Measurements from ENCODE around the gene GATA3. TPM values are rescaled to one million over a fixed set of nuclear protein-coding genes. Genes with fewer than 3 reads are reported as not detected.
A peak's percentile ranks its signal among the peaks of the same experiment; 100 is the strongest.
"Not testable (repeated sequence)": the region's sequence is repeated elsewhere in the genome, so short reads cannot be mapped to it uniquely, and the experiment has no call there.

The GATA3 gene
- total and polyA plus RNA-seq, 9 donors, result 0.11 to 9.8 (median 0.33) TPM

DNA sequence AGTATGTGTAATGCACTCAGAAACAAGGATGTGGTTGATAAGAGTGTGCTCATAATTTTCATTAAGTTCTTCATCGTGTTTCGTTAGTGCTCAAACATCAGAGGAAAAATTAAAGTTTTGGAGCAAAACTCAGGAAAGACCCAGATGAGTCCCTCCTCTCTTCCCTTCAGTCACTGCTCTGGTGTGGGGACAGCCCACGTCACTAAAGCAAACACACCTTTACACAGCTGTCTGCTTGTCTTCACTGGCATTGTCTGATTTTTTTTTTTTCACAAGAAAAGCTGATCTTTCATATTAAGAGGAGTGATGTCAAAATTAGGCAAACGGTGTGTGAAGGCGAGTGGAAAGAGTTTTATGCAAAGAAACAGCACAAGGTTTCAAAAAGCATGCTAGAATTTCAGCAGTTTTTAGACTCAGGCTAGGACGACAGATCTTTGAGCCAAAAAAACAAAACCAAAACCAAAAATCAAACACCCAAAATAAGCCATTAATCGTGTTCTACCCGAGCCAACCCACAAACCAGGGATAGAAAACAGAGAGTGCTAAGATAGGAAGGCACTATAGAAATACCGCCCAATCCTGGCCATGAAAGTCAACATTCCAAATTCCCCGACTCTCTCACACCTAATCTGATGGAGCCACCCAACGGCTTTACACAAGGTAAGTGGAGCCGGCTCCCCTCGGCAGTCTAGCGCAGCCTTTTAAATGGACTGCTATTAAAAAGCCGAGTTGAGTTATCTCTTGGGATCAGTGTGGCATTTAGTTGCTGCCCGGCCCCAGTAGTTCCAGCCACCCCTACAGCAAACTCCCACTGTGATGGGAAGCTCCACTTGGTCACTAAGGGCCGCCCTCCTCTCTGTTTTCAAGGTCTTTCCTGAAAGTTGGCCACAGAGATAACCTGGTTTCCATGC lies 27.9 kb upstream of the GATA3 start:
- Histone ChIP-seq H3K4me3 (ENCODE audit: low read length) (no peak overlapping the region), H3K36me3 (ENCODE audit: control insufficient read depth, insufficient read depth, low read length) (no peaks in the 10 kb centered on the region), H3K9me3 (replicated peaks; ENCODE audit: control insufficient read depth, low read depth, low read length) (no peaks in the 10 kb centered on the region), H3K27ac (ENCODE audit: low read length) (no peak overlapping the region), H3K27me3 (ENCODE audit: control insufficient read depth, insufficient read depth, low read length) (peaks cover 40% of the 10 kb centered on the region), H3K4me1 (ENCODE audit: control insufficient read depth, insufficient read depth, low read length) (no peaks in the 10 kb centered on the region)
- 40% methylated on average over 2 of the region's 17 CpGs for WGBS (ENCODE audit: insufficient coverage)
- DNase-seq, result no peak

DNA sequence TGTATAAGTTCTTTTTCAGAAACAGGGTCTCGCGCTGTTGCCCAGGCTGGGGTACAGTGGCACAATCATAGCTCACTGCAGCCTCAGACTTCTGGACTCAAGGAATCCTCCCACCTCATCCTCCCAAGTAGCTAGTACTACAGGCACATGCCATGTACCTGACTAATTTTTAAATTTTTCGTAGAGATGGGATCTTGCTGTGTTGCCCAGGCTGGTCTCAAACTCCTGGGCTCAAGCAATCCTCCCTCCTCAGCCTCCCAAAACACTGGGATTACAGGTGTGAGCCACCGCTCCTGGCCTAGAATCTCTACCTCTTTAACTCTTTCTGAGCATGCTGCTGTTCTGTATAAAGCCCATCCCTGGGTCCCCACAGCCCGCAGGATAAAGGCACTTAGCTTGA lies 23.3 kb upstream of the GATA3 start:
- not testable (repeated sequence) for H3K27ac ChIP-seq (ENCODE audit: low read length); H3K9me3 ChIP-seq (replicated peaks; ENCODE audit: control insufficient read depth, low read depth, low read length); H3K36me3 ChIP-seq (ENCODE audit: control insufficient read depth, insufficient read depth, low read length); DNase-seq; H3K4me3 ChIP-seq (ENCODE audit: low read length)
- Histone ChIP-seq H3K4me1 (ENCODE audit: control insufficient read depth, insufficient read depth, low read length) (peaks cover 23% of the 10 kb centered on the region), H3K27me3 (ENCODE audit: control insufficient read depth, insufficient read depth, low read length) (peaks cover 72% of the 10 kb centered on the region)
- WGBS (ENCODE audit: insufficient coverage), result 79% methylated on average over 4 of the region's 5 CpGs

DNA sequence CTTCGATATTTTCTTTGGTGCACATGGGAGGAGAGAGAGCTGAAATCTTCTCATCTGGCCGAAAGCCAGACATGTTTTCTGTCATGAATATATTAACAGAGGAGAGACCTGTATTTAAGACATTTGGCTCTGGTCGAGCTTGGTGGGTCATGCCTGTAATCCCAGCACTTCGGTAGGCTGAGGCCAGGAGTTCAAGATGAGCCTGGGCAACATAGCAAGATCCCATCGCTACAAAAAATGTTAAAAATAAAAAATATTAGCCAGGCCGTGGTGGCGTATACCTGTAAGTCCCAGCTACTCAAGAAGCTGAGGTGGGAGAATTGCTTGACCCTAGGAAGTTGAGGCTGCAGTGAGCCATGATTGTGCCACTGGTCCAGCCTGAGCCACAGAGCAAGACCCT lies 21.9 kb upstream of the GATA3 start:
- WGBS (ENCODE audit: insufficient coverage), result 72% methylated on average over 4 of the region's 7 CpGs
- Histone ChIP-seq H3K27ac (ENCODE audit: low read length) (no peak overlapping the region), H3K27me3 (ENCODE audit: control insufficient read depth, insufficient read depth, low read length) (peaks cover 75% of the 10 kb centered on the region), H3K4me3 (ENCODE audit: low read length) (no peak overlapping the region), H3K36me3 (ENCODE audit: control insufficient read depth, insufficient read depth, low read length) (no peaks in the 10 kb centered on the region), H3K4me1 (ENCODE audit: control insufficient read depth, insufficient read depth, low read length) (peaks cover 27% of the 10 kb centered on the region), H3K9me3 (replicated peaks; ENCODE audit: control insufficient read depth, low read depth, low read length) (no peaks in the 10 kb centered on the region)
- no peak for DNase-seq

DNA sequence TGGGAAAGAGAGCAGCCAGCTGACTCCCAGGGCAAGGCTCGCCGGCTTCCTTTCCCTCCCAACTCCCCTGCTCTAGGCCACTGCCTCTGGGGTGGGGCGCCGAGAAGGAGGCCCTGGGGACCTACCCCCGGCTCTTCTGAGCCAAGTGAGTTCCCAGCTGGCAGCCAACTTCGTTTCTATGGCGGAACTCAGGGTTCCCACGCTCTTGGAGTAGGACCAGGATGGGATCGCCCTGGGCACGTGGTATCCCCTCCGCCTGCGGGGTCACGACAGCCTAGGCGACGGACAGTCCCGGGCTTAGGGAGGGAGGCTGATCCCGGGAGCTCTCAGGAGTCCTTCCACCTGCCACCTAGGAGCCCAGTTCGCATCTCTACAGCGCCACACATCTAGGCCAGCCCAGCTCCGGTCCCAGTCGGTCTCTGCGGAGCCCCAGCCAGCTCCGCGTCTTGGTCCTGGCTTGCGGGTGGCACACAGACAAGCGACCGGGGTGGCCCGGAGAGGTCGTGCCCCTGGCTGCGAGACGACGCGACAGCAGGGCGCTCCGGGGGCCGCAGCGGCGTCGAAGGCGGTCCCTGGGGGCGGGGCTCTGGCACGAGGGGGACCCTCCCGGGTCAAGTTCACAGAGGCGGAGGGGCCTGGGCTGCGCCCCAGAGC lies 20.5 kb upstream of the GATA3 start:
- no peak for DNase-seq
- Histone ChIP-seq H3K9me3 (replicated peaks; ENCODE audit: control insufficient read depth, low read depth, low read length) (no peaks in the 10 kb centered on the region), H3K27ac (ENCODE audit: low read length) (no peak overlapping the region), H3K27me3 (ENCODE audit: control insufficient read depth, insufficient read depth, low read length) (peaks cover 86% of the 10 kb centered on the region), H3K4me1 (ENCODE audit: control insufficient read depth, insufficient read depth, low read length) (peaks cover 27% of the 10 kb centered on the region), H3K36me3 (ENCODE audit: control insufficient read depth, insufficient read depth, low read length) (no peaks in the 10 kb centered on the region), H3K4me3 (ENCODE audit: low read length) (no peak overlapping the region)
- 2% methylated on average over 43 of the region's 45 CpGs for WGBS (ENCODE audit: insufficient coverage)

DNA sequence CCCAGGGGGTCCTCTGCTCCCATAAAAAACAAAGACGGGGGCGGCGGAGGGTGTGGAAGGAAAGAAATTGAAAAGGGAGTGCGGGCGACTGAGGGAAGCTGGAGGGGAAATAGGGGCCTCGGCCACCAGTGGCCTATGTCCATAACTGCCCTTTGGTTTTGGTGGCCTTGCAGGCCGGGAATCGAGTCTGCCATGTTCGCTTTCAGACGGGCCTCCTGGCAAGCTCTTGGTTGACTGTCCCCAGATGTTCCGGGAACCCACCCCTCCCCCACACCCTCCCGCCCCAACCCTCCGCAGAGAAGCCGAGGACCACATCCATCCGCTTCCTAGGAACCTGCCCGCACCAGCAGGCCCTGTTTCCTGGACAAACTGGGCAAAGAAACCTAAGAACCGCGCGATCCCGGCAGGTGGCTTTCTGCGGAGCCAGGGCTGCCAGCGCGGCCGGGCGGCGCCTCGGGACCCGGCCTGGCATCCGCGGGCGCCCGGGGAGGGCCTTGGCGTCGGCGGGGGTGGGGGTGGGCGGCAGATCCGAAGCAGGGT lies 20.0 kb upstream of the GATA3 start:
- H3K27me3 ChIP-seq (ENCODE audit: control insufficient read depth, insufficient read depth, low read length), result peaks cover 92% of the 10 kb centered on the region
- no peaks in the 10 kb centered on the region for H3K36me3 ChIP-seq (ENCODE audit: control insufficient read depth, insufficient read depth, low read length)
- no peak for DNase-seq
- WGBS (ENCODE audit: insufficient coverage), result 2% methylated on average over 37 of the region's 37 CpGs
- H3K27ac ChIP-seq (ENCODE audit: low read length), result no peak overlapping the region
- peaks cover 27% of the 10 kb centered on the region for H3K4me1 ChIP-seq (ENCODE audit: control insufficient read depth, insufficient read depth, low read length)
- no peak overlapping the region for H3K4me3 ChIP-seq (ENCODE audit: low read length)
- H3K9me3 ChIP-seq (replicated peaks; ENCODE audit: control insufficient read depth, low read depth, low read length), result no peaks in the 10 kb centered on the region

DNA sequence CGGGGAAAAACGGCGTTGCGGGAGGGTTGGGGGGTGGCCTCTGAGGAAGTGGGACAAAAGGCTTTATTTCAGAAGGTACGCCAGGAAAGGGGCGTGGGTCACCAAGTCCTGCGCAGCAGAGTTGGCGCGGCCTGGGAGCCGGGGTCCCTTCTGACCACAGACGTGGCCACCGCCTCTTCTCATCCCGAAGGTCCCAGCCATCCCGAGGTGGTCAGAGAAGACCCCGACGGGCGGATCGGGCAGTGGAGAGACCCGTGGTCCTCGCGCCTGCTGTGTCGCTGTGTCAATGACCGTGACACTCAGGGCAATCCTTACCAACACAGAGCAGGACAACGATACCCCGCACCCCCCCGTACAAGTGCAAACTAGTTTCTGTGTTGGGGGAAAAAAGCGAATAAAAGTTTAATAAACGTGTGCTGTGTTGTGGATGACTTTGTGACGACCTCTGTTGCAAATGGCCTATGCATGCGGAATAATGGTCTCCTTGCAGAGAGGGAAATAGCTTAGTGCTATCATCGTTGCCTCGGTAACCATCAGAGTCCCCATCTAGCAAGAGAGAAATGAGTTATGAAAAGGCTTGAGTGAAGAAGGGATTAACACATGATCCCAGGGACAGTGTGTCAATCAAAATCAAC lies 19.4 kb upstream of the GATA3 start:
- H3K9me3 ChIP-seq (replicated peaks; ENCODE audit: control insufficient read depth, low read depth, low read length), result no peaks in the 10 kb centered on the region
- H3K4me1 ChIP-seq (ENCODE audit: control insufficient read depth, insufficient read depth, low read length), result peaks cover 27% of the 10 kb centered on the region
- no peak overlapping the region for H3K27ac ChIP-seq (ENCODE audit: low read length)
- DNase-seq, result peak; percentile 40
- H3K36me3 ChIP-seq (ENCODE audit: control insufficient read depth, insufficient read depth, low read length), result no peaks in the 10 kb centered on the region
- peaks cover 96% of the 10 kb centered on the region for H3K27me3 ChIP-seq (ENCODE audit: control insufficient read depth, insufficient read depth, low read length)
- WGBS (ENCODE audit: insufficient coverage), result 1% methylated on average over 21 of the region's 32 CpGs
- no peak overlapping the region for H3K4me3 ChIP-seq (ENCODE audit: low read length)

DNA sequence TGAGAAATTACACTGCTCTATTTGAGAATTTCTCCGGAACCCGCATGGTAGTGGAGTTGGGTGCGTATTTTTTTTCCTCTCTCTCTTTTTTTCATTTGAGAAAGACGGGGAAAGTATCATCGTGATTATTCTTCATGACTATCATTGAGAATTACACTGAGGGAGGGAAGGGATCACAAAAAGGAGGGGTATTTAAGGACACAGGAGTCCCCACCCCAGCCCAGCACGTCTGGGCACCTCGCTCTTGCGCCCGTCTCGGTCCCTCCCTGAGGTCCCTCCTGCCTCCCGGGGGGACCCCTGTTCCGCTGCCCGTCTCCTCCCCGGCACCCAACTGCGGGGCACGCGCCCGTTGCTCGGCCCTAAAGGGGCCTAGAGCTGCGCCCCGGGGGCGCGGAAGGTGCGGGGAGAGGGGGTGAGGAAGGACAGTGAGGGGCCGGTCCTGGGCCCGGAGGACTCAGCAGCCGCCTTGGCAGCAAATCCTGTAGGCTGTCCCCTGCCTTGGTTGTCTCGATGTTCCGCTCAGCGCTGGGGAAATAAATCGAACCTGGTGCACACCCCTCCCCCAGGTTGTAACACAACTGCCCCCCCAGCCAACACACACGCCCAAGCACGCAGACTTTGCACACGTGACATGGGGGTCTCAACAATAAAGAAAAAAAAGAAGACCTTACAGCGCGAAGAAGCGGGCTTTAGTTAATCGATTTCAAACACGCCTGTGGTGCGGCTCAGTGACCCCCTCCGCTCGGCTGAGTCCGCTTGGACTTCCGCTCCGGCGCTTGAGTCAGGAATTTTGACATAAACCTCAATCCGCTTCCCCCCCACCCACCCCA lies 18.6 kb upstream of the GATA3 start:
- Histone ChIP-seq H3K4me1 (ENCODE audit: control insufficient read depth, insufficient read depth, low read length) (peaks cover 27% of the 10 kb centered on the region), H3K27ac (ENCODE audit: low read length) (no peak overlapping the region), H3K4me3 (ENCODE audit: low read length) (no peak overlapping the region), H3K9me3 (replicated peaks; ENCODE audit: control insufficient read depth, low read depth, low read length) (no peaks in the 10 kb centered on the region), H3K27me3 (ENCODE audit: control insufficient read depth, insufficient read depth, low read length) (peaks cover 98% of the 10 kb centered on the region), H3K36me3 (ENCODE audit: control insufficient read depth, insufficient read depth, low read length) (no peaks in the 10 kb centered on the region)
- WGBS (ENCODE audit: insufficient coverage), result 0% methylated on average over 17 of the region's 47 CpGs
- DNase-seq, result no peak

DNA sequence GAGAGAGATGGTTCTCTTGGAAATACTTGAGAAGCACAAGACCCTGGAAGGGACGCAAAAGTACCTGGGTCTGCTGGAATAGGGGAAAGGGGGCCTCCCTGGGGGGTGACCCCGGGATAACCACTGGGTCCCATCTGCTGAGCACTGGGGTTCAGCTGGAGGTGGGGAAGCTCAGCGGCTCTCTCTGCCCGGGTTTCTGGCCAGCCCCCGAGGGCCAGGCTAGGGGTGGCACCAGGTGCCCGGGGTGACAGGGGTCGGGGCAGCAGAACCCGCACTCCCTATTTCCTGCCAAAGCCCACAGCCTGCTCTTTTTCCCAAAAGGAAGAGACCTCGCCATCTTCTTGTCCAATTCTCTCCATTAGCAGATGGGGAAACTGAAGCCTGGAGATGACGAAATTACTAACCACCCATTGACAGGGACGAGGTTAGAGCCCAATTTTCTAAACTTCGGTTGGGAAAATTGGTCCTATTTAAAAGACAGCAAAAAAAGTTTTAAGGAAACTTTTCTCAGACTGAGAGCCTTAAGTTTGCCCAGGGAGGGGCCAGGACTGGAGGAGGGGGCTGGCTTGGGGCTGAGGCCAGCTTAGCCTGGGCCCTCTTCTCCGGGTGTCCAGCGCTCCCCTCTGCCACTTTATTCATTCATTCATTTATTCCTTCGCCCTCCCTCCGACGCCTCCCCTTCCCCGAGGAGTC lies 17.8 kb upstream of the GATA3 start:
- 5% methylated on average over 8 of the region's 18 CpGs for WGBS (ENCODE audit: insufficient coverage)
- no peaks in the 10 kb centered on the region for H3K36me3 ChIP-seq (ENCODE audit: control insufficient read depth, insufficient read depth, low read length)
- peaks cover 27% of the 10 kb centered on the region for H3K4me1 ChIP-seq (ENCODE audit: control insufficient read depth, insufficient read depth, low read length)
- no peak for DNase-seq
- no peak overlapping the region for H3K4me3 ChIP-seq (ENCODE audit: low read length)
- no peaks in the 10 kb centered on the region for H3K9me3 ChIP-seq (replicated peaks; ENCODE audit: control insufficient read depth, low read depth, low read length)
- H3K27ac ChIP-seq (ENCODE audit: low read length), result no peak overlapping the region
- peaks cover 95% of the 10 kb centered on the region for H3K27me3 ChIP-seq (ENCODE audit: control insufficient read depth, insufficient read depth, low read length)

DNA sequence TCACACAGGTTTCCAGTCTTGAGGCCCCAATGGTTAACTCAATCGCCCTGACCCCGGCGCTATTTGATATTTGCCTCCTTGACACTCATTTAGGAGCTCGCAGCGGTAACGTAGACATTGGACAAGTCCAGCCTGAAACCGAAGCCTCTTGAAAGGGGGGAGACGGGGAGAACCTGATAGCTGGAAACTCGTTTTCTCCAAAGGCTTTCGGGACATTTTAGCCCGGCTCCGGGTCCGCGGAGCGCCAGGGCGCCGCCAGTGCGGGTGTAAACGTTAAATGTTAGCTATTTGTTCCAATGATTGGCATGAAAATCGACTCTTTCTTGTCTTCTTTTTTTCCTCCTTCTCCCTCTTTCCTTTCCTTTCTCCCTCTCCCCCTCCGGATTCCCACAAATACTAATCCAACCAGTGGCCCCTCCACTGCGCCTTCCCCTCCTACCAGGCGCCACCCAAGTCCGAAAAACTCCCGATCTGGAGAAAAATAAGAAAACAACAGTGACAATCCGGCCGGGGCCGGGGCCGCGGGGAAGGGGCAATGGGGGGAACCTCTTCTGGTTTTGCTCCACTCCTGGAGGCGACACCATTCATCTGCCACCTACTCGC lies 17.2 kb upstream of the GATA3 start:
- H3K36me3 ChIP-seq (ENCODE audit: control insufficient read depth, insufficient read depth, low read length), result no peaks in the 10 kb centered on the region
- H3K27ac ChIP-seq (ENCODE audit: low read length), result no peak overlapping the region
- no peak overlapping the region for H3K4me3 ChIP-seq (ENCODE audit: low read length)
- peaks cover 27% of the 10 kb centered on the region for H3K4me1 ChIP-seq (ENCODE audit: control insufficient read depth, insufficient read depth, low read length)
- 4% methylated on average over 12 of the region's 32 CpGs for WGBS (ENCODE audit: insufficient coverage)
- H3K9me3 ChIP-seq (replicated peaks; ENCODE audit: control insufficient read depth, low read depth, low read length), result no peaks in the 10 kb centered on the region
- DNase-seq, result no peak
- peaks cover 95% of the 10 kb centered on the region for H3K27me3 ChIP-seq (ENCODE audit: control insufficient read depth, insufficient read depth, low read length)

Measured in muscle of leg (tissue), 11 donors.